HCT116 (cell line): ENCODE measurements around the gene FAM47E. TPM values are rescaled to one million over a fixed set of nuclear protein-coding genes. Genes with fewer than 3 reads are reported as not detected.

Source experiments
- ATAC-seq: fragments of 200-7000 bp; cut with Tn5 transposase; 2 replicates; pipeline ENCODE4 v1.9.1; 2020; ENCODE audit warnings: mild to moderate bottlenecking, moderate library complexity
- BruUV-seq: library from RNA; stranded (reverse); fragments of 400-500 nt; replicated peaks from 2 replicates; lab custom pipeline; 2021; lab: Mats Ljungman, UMichigan
- CTCF ChIA-PET: fragments of 300-600 bp; sonication (Branson Sonifier 250); formaldehyde crosslinking; loops from one replicate; lab custom pipeline; 2021; ENCODE audit warnings: antibody characterized with exemption; lab: Charles Lee
- POLR2A ChIA-PET: fragments of 300-600, 350-600 bp; sonication (Branson Sonifier 250); formaldehyde crosslinking; loops from one replicate; lab custom pipeline; 2021; ENCODE audit warnings: antibody characterized with exemption; lab: Charles Lee
- RAD21 ChIA-PET, 2 experiments: fragments of 300-600 bp; sonication (Branson Sonifier 250); formaldehyde crosslinking; loops; one replicate each; lab custom pipeline; 2023; ENCODE audit warnings: low total read pairs in 2 of 2; ENCODE audit not compliant: uncharacterized antibody in 2 of 2, unreplicated experiment in 2 of 2, low non-redundant PET in 1 of 2; lab: Charles Lee
- DNase-seq: peaks from one replicate; pipeline ENCODE4 v3.0.0-alpha.2; 2010; ENCODE audit warnings: low read depth, low spot score
- H2AFZ ChIP-seq: fragments of 200-600 bp; shearing (Covaris generic), sonication (generic); 2 replicates; pipeline ENCODE4 v1.6.1; 2017; ENCODE audit warnings: low read depth, mixed run types, mixed read lengths, antibody characterized with exemption, low read length; ENCODE audit not compliant: poor library complexity, severe bottlenecking
- H3K27ac ChIP-seq: 2 replicates; pipeline ENCODE4 v1.5.1; 2012; ENCODE audit warnings: low read depth, low read length
- H3K27me3 ChIP-seq: fragments of 200-600 bp; sonication (generic); 2 replicates; pipeline ENCODE4 v1.6.1; 2016; ENCODE audit warnings: mixed run types, low read length, mixed read lengths; ENCODE audit not compliant: insufficient read depth
- H3K36me3 ChIP-seq, 2 experiments: fragments of 200-500 bp in 1 of 2; fragments of 200-600 bp in 1 of 2; sonication (Bioruptor generic) in 1 of 2; sonication (generic) in 1 of 2; 2 replicates each; pipeline versions ENCODE4 v1.5.1 to v1.6.1; 2014 to 2016; ENCODE audit warnings: low read length in 2 of 2, inconsistent platforms in 1 of 2, mixed read lengths in 1 of 2, mixed run types in 1 of 2; ENCODE audit not compliant: insufficient read depth in 2 of 2, control insufficient read depth in 1 of 2
- H3K4me1 ChIP-seq, 2 experiments: fragments of 200-600 bp in 1 of 2; sonication (generic) in 1 of 2; 2 replicates each; pipeline versions ENCODE4 v1.5.1 to v1.6.1; 2012 to 2017; ENCODE audit warnings: low read length in 2 of 2, inconsistent platforms in 1 of 2, mild to moderate bottlenecking in 1 of 2, mixed read lengths in 1 of 2, mixed run types in 1 of 2, moderate library complexity in 1 of 2; ENCODE audit not compliant: insufficient read depth in 2 of 2, control insufficient read depth in 1 of 2
- H3K4me2 ChIP-seq: fragments of 200-600 bp; sonication (generic); 2 replicates; pipeline ENCODE4 v1.6.1; 2017; ENCODE audit warnings: mixed run types, low read length, mixed read lengths
- H3K4me3 ChIP-seq, 2 experiments: fragments of 200-600 bp in 1 of 2; sonication (generic) in 1 of 2; replicated peaks in 1 of 2; 2 replicates each; pipeline ENCODE4 v1.5.1; 2011 to 2016; ENCODE audit warnings: low read length in 2 of 2, control low read depth in 1 of 2, low read depth in 1 of 2, mild to moderate bottlenecking in 1 of 2, mixed read lengths in 1 of 2, mixed run types in 1 of 2
- H3K79me2 ChIP-seq: fragments of 200-600 bp; sonication (generic); 2 replicates; pipeline ENCODE4 v1.6.1; 2017; ENCODE audit warnings: mild to moderate bottlenecking, mixed run types, low read length, moderate library complexity, mixed read lengths; ENCODE audit not compliant: insufficient read depth
- H3K9ac ChIP-seq: fragments of 200-600 bp; sonication (generic); 2 replicates; pipeline ENCODE4 v1.6.1; 2016; ENCODE audit warnings: low read length, mixed read lengths
- H3K9me2 ChIP-seq: fragments of 200-600 bp; sonication (generic), shearing (Covaris generic); 2 replicates; pipeline ENCODE4 v1.6.1; 2017; ENCODE audit warnings: mixed run types, mild to moderate bottlenecking, moderate library complexity; ENCODE audit not compliant: insufficient read depth
- H3K9me3 ChIP-seq, 2 experiments: fragments of 200-500 bp in 1 of 2; fragments of 200-600 bp in 1 of 2; sonication (Bioruptor generic) in 1 of 2; sonication (generic) in 1 of 2; 2 replicates each; pipeline ENCODE4 v1.6.1; 2014 to 2017; ENCODE audit warnings: low read length in 2 of 2, mixed read lengths in 2 of 2, inconsistent platforms in 1 of 2, low read depth in 1 of 2, mild to moderate bottlenecking in 1 of 2, mixed run types in 1 of 2, moderate library complexity in 1 of 2; ENCODE audit not compliant: control insufficient read depth in 1 of 2, insufficient read depth in 1 of 2
- H4K20me1 ChIP-seq: fragments of 200-600 bp; sonication (generic), shearing (Covaris generic); 2 replicates; pipeline ENCODE4 v1.6.1; 2017; ENCODE audit warnings: mixed run types, mild to moderate bottlenecking, moderate library complexity; ENCODE audit not compliant: insufficient read depth
- ELF1 ChIP-seq: IDR thresholded peaks from 2 replicates; pipeline ENCODE4 v1.6.1; 2012; ENCODE audit warnings: low read depth, borderline replicate concordance
- FOSL1 ChIP-seq: IDR thresholded peaks from 2 replicates; pipeline ENCODE4 v1.6.1; 2012; ENCODE audit warnings: low read depth
- JUND ChIP-seq: IDR thresholded peaks from 2 replicates; pipeline ENCODE4 v1.6.1; 2012
- MAX ChIP-seq: IDR thresholded peaks from 2 replicates; pipeline ENCODE4 v1.6.1; 2012
- POLR2A ChIP-seq: IDR thresholded peaks from 2 replicates; pipeline ENCODE4 v1.7.0; 2011; ENCODE audit warnings: borderline replicate concordance; ENCODE audit not compliant: insufficient read depth, insufficient read length; ENCODE audit errors: extremely low read depth
- RAD21 ChIP-seq: IDR thresholded peaks from 2 replicates; pipeline ENCODE4 v1.6.1; 2012; ENCODE audit warnings: low read depth, mild to moderate bottlenecking
- REST ChIP-seq: IDR thresholded peaks from 2 replicates; pipeline ENCODE4 v1.6.1; 2012; ENCODE audit warnings: low read depth
- SRF ChIP-seq: IDR thresholded peaks from 2 replicates; pipeline ENCODE4 v1.6.1; 2012; ENCODE audit warnings: low read depth
- ZFX ChIP-seq: fragments of 450-650 bp; IDR thresholded peaks from 2 replicates; pipeline ENCODE4 v1.6.1; 2017
- ZNF274 ChIP-seq: fragments of 200-500 bp; sonication (Bioruptor generic); IDR thresholded peaks from 2 replicates; pipeline ENCODE4 v1.6.1; 2014; ENCODE audit warnings: mild to moderate bottlenecking, low read depth, low read length, inconsistent platforms
- intact Hi-C: fragments of 100-400 bp; cut with micrococcal nuclease; formaldehyde crosslinking; loops from 2 replicates; pipeline ENCODE4 v1.10.0; 2022
- total RNA-seq: library from RNA; stranded (reverse); gene quantifications from one replicate; pipeline ENCODE4 v1.2.1, GENCODE V29; 2021; ENCODE audit not compliant: unreplicated experiment
- TF ChIP-seq, protein P1 (sequence below): IDR thresholded peaks from 2 replicates; pipeline ENCODE4 v1.6.1; 2012
- TF ChIP-seq, protein P2 (sequence below): IDR thresholded peaks from 2 replicates; pipeline ENCODE4 v1.6.1; 2011; ENCODE audit warnings: mild to moderate bottlenecking, low read length, moderate library complexity; ENCODE audit not compliant: insufficient replicate concordance; ENCODE audit errors: extremely low read depth
- TF ChIP-seq, protein P3 (sequence below), 3 experiments: fragments of 200-600 bp in 1 of 3; sonication (generic) in 1 of 3; IDR thresholded peaks in 2 of 3; conservative IDR thresholded peaks in 1 of 3; 2 replicates each; pipeline ENCODE4 v1.5.1; 2012 to 2017; ENCODE audit warnings: low read depth in 2 of 3, low read length in 2 of 3, antibody characterized with exemption in 1 of 3, borderline replicate concordance in 1 of 3, control low read depth in 1 of 3, mild to moderate bottlenecking in 1 of 3, mixed read lengths in 1 of 3, mixed run types in 1 of 3, moderate library complexity in 1 of 3; ENCODE audit not compliant: insufficient read depth in 1 of 3

FAM47E gene
- total RNA-seq, 1 experiment from 2014 or later, result 0.91 TPM

DNA sequence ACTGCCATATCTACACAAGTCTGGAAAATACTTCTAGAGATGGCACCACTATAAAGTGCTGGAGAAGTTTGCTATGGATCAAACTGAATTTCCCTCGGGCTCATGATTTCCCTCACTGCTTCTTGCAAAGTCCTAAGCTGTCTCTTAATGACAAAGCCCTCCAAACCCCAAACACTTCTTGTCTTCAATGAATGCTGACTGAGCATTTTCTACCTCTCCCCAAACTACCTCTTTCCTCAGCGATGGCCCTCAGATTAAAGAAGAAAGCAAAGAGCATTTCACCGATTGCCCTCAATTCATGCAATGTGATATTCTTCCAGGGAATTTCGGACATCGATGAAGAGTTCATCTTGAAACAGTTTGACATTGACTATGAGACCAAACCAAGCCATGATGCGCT is 19.7 kb downstream of the FAM47E start (continued):
- no peak for TF ChIP-seq SRF
- TF ChIP-seq REST, result no peak
- TF ChIP-seq, protein P1, sequence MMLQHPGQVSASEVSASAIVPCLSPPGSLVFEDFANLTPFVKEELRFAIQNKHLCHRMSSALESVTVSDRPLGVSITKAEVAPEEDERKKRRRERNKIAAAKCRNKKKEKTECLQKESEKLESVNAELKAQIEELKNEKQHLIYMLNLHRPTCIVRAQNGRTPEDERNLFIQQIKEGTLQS, result no peak
- TF ChIP-seq ZNF274, result no peak
- no peak for TF ChIP-seq FOSL1

DNA sequence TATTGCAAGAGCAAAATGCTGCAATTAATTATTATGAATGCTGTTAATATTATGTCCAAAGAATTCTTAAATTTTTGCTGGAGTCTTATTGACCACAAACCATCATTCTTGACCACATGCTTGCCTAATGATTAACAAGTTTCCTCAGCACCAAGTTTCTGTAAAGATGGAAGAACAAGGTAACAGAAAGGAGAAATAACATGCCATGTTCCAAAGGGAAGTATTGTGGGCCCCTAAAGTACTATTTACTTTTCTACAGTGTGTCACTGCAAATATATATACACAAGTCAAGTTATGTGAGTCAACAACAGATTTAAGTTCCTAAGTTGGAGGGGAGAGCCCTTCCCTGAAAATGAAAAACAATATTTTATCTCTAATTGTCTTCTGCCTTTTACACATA is 20.6 kb downstream of the FAM47E start:
- POLR2A ChIA-PET, result no interaction called here
- CTCF ChIA-PET, result no interaction called here
- Histone ChIP-seq H3K4me2 (no peak overlapping the region), H3K79me2 (no peaks in the 10 kb centered on the region), H3K27ac (no peak overlapping the region), H3K9me3 (no peaks in the 10 kb centered on the region), H2AFZ (no peak overlapping the region), H3K36me3 (no peaks in the 10 kb centered on the region), H3K9ac (no peak overlapping the region)
- no TSS peak for BruUV-seq
- DNase-seq, result no peak
- TF ChIP-seq ZFX (no peak), RAD21 (no peak), JUND (no peak), ZNF274 (no peak), REST (no peak), FOSL1 (no peak), POLR2A (no peak), MAX (no peak), ELF1 (no peak)
- TF ChIP-seq, protein P2, sequence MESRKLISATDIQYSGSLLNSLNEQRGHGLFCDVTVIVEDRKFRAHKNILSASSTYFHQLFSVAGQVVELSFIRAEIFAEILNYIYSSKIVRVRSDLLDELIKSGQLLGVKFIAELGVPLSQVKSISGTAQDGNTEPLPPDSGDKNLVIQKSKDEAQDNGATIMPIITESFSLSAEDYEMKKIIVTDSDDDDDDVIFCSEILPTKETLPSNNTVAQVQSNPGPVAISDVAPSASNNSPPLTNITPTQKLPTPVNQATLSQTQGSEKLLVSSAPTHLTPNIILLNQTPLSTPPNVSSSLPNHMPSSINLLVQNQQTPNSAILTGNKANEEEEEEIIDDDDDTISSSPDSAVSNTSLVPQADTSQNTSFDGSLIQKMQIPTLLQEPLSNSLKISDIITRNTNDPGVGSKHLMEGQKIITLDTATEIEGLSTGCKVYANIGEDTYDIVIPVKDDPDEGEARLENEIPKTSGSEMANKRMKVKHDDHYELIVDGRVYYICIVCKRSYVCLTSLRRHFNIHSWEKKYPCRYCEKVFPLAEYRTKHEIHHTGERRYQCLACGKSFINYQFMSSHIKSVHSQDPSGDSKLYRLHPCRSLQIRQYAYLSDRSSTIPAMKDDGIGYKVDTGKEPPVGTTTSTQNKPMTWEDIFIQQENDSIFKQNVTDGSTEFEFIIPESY, result no peak
- TF ChIP-seq, protein P3, sequence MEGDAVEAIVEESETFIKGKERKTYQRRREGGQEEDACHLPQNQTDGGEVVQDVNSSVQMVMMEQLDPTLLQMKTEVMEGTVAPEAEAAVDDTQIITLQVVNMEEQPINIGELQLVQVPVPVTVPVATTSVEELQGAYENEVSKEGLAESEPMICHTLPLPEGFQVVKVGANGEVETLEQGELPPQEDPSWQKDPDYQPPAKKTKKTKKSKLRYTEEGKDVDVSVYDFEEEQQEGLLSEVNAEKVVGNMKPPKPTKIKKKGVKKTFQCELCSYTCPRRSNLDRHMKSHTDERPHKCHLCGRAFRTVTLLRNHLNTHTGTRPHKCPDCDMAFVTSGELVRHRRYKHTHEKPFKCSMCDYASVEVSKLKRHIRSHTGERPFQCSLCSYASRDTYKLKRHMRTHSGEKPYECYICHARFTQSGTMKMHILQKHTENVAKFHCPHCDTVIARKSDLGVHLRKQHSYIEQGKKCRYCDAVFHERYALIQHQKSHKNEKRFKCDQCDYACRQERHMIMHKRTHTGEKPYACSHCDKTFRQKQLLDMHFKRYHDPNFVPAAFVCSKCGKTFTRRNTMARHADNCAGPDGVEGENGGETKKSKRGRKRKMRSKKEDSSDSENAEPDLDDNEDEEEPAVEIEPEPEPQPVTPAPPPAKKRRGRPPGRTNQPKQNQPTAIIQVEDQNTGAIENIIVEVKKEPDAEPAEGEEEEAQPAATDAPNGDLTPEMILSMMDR (IDR thresholded peaks at IDR 0.05 in 2 of 3, conservative IDR thresholded peaks at IDR 0.05 in 1 of 3; ENCODE audit: borderline replicate concordance in 1 of 3, insufficient read depth in 1 of 3, low read depth in 2 of 3, low read length in 2 of 3), result no peak
- TF ChIP-seq, all 23 proteins: peak for 0
- Histone ChIP-seq H3K9me2 (no peaks in the 10 kb centered on the region), H4K20me1 (no peaks in the 10 kb centered on the region), H3K27me3 (no peaks in the 10 kb centered on the region), H3K4me3 (no peak overlapping the region), H3K4me1 (no peaks in the 10 kb centered on the region)
- RAD21 ChIA-PET, result no interaction called here
- ATAC-seq, result no peak
- intact Hi-C loops, result no loop called here
